Ovary (tissue), 3 donors: ENCODE data around the gene KLK1.

ENCODE experiments used
- EP300 ChIP-seq: sonication (generic); formaldehyde crosslinking; IDR thresholded peaks from one replicate; pipeline ENCODE4 v1.6.1; 2017; ENCODE audit warnings: antibody characterized with exemption
- POLR2A ChIP-seq: fragments of 450-650 bp; IDR thresholded peaks from one replicate; pipeline ENCODE4 v1.6.1; 2017; ENCODE audit warnings: antibody characterized with exemption, mild to moderate bottlenecking, moderate library complexity
- TF ChIP-seq, protein P1 (sequence below), 3 donors: fragments of 450-650 bp in 2 of 3; fragments of 200-600 bp in 1 of 3; IDR thresholded peaks; one replicate each; pipeline versions ENCODE4 v1.5.1 to v1.8.0; 2016 to 2022; ENCODE audit warnings: antibody characterized with exemption in 3 of 3, mild to moderate bottlenecking in 1 of 3
- donor health status: DM: no; HTN: no; CAD: no.

DNA sequence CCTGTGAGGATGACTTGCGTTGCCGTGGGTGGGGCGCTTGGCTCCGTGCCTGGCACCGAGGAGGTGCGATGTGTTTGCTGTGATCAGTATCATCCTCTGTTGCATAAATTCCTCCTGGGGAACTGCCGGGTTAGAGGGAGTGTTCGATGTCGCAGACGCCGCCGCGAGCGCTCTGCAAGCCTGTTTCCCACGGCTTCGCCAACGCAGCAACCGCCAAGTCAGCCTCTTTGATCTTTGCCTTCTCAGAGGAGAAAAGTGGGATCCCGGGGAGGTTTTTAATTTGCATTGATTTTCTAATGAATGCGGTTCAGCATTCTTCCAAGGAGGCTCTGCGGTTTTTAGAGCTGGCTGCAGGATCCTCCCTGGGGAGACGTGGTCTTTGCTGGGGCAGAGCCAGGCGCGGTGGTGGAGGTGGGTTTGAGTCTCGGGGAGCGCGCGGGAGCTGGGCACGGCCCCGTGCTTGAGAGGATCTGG, 45.7 kb downstream of the KLK1 start:
- TF ChIP-seq, protein P1, sequence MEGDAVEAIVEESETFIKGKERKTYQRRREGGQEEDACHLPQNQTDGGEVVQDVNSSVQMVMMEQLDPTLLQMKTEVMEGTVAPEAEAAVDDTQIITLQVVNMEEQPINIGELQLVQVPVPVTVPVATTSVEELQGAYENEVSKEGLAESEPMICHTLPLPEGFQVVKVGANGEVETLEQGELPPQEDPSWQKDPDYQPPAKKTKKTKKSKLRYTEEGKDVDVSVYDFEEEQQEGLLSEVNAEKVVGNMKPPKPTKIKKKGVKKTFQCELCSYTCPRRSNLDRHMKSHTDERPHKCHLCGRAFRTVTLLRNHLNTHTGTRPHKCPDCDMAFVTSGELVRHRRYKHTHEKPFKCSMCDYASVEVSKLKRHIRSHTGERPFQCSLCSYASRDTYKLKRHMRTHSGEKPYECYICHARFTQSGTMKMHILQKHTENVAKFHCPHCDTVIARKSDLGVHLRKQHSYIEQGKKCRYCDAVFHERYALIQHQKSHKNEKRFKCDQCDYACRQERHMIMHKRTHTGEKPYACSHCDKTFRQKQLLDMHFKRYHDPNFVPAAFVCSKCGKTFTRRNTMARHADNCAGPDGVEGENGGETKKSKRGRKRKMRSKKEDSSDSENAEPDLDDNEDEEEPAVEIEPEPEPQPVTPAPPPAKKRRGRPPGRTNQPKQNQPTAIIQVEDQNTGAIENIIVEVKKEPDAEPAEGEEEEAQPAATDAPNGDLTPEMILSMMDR (IDR thresholded peaks at IDR 0.05), result no peak
- no peak for TF ChIP-seq POLR2A
- TF ChIP-seq EP300, result no peak
